H1 (cell line): ENCODE results near the gene INPP4A. TPM values are rescaled to one million over a fixed set of nuclear protein-coding genes. Genes with fewer than 3 reads are reported as not detected.
A peak's percentile ranks its signal among the peaks of the same experiment; 100 is the strongest.

ENCODE experiments used
- CTCF ChIA-PET: fragments of 300-600 bp; sonication (Branson Sonifier 250); formaldehyde crosslinking; loops from one replicate; lab custom pipeline; 2021; ENCODE audit not compliant: partially characterized antibody; lab: Charles Lee
- POLR2A ChIA-PET: fragments of 300-600 bp; sonication (Branson Sonifier 250); formaldehyde crosslinking; loops from one replicate; lab custom pipeline; 2021; ENCODE audit warnings: inconsistent platforms; ENCODE audit not compliant: partially characterized antibody; lab: Charles Lee
- DNase-seq, 2 experiments: peaks; one replicate each; pipeline versions ENCODE4 v3.0.0 to v3.0.0-alpha.2; 2010 to 2022; ENCODE audit warnings: low spot score in 2 of 2, low read depth in 1 of 2, mixed read lengths in 1 of 2
- FAIRE-seq: peaks from 2 replicates; lab custom pipeline; 2011; peaks lifted over from hg19 to GRCh38; lab: Jason Lieb, UNC
- H2AFZ ChIP-seq: 2 replicates; pipeline ENCODE4 v1.8.1; 2012; ENCODE audit warnings: low read length, inconsistent platforms
- H2AK5ac ChIP-seq: 2 replicates; pipeline ENCODE4 v1.6.1; 2013; ENCODE audit warnings: low read depth, low read length
- H2BK120ac ChIP-seq: replicated peaks from 2 replicates; pipeline ENCODE3; 2013; ENCODE audit warnings: low read depth, low read length, inconsistent platforms
- H2BK12ac ChIP-seq: 2 replicates; pipeline ENCODE4 v1.6.1; 2013; ENCODE audit warnings: low read depth, low read length
- H2BK15ac ChIP-seq: 2 replicates; pipeline ENCODE4 v1.6.1; 2013; ENCODE audit warnings: low read length
- H2BK20ac ChIP-seq: 2 replicates; pipeline ENCODE4 v1.6.1; 2013; ENCODE audit warnings: low read length
- H2BK5ac ChIP-seq: 2 replicates; pipeline ENCODE4 v1.6.1; 2013; ENCODE audit warnings: low read depth, low read length
- H3K14ac ChIP-seq: 2 replicates; pipeline ENCODE4 v1.6.1; 2013; ENCODE audit warnings: inconsistent platforms; ENCODE audit not compliant: insufficient read length
- H3K18ac ChIP-seq: 2 replicates; pipeline ENCODE4 v1.6.1; 2013; ENCODE audit warnings: low read length; ENCODE audit errors: extremely low read depth
- H3K23ac ChIP-seq: 2 replicates; pipeline ENCODE4 v1.6.1; 2013; ENCODE audit warnings: inconsistent platforms; ENCODE audit not compliant: insufficient read length
- H3K23me2 ChIP-seq: 2 replicates; pipeline ENCODE4 v1.6.1; 2013; ENCODE audit warnings: low read depth, low read length
- H3K27ac ChIP-seq: 2 replicates; pipeline ENCODE4 v1.6.1; 2011; ENCODE audit warnings: low read depth, low read length, inconsistent platforms
- H3K27me3 ChIP-seq, 4 experiments: replicated peaks in 1 of 4; 1 replicate in 1 of 4; 2 replicates in 3 of 4; pipeline versions ENCODE4 v1.6.1 to v1.8.1; 2011 to 2013; ENCODE audit warnings: low read length in 3 of 4, mild to moderate bottlenecking in 3 of 4, inconsistent platforms in 2 of 4, mixed read lengths in 2 of 4, moderate library complexity in 1 of 4; ENCODE audit not compliant: control insufficient read depth in 3 of 4, insufficient read depth in 3 of 4; ENCODE audit errors: extremely low read depth in 1 of 4
- H3K36me3 ChIP-seq, 4 experiments: 2 replicates each; pipeline versions ENCODE4 v1.6.1 to v1.8.1; 2011 to 2013; ENCODE audit warnings: mild to moderate bottlenecking in 4 of 4, low read length in 3 of 4, moderate library complexity in 2 of 4, control low read depth in 1 of 4, inconsistent platforms in 1 of 4; ENCODE audit not compliant: insufficient read depth in 4 of 4, control insufficient read depth in 2 of 4
- H3K4ac ChIP-seq: replicated peaks from 2 replicates; pipeline ENCODE3; 2013; ENCODE audit warnings: low read length, low read depth, mixed read lengths, inconsistent platforms; ENCODE audit not compliant: insufficient read length
- H3K4me1 ChIP-seq, 4 experiments: replicated peaks in 1 of 4; 1 replicate in 1 of 4; 2 replicates in 3 of 4; pipeline versions ENCODE4 v1.6.1 to v1.8.1; 2011 to 2013; ENCODE audit warnings: low read length in 3 of 4, inconsistent platforms in 2 of 4, mixed read lengths in 1 of 4; ENCODE audit not compliant: insufficient read depth in 4 of 4, control insufficient read depth in 3 of 4
- H3K4me2 ChIP-seq, 2 experiments: 2 replicates each; pipeline versions ENCODE4 v1.6.1 to v1.8.1; 2011 to 2013; ENCODE audit warnings: low read depth in 2 of 2, low read length in 2 of 2, control low read depth in 1 of 2, inconsistent platforms in 1 of 2, mild to moderate bottlenecking in 1 of 2; ENCODE audit not compliant: insufficient read depth in 1 of 2
- H3K4me3 ChIP-seq, 4 experiments: fragments of 200-600, 300-600 bp in 1 of 4; sonication (generic), shearing (Covaris generic), sonication (Bioruptor Twin) in 1 of 4; 2 replicates each; pipeline versions ENCODE4 v1.5.1 to v1.8.1; 2011 to 2016; ENCODE audit warnings: low read length in 4 of 4, low read depth in 3 of 4, control low read depth in 2 of 4, inconsistent platforms in 2 of 4, mild to moderate bottlenecking in 2 of 4, mixed read lengths in 1 of 4, moderate library complexity in 1 of 4; ENCODE audit not compliant: insufficient read depth in 2 of 4; ENCODE audit errors: extremely low read depth in 1 of 4
- H3K56ac ChIP-seq: replicated peaks from 2 replicates; pipeline ENCODE3; 2013; ENCODE audit warnings: low read depth, mild to moderate bottlenecking, mixed read lengths, low read length, inconsistent platforms; ENCODE audit not compliant: insufficient read length
- H3K79me1 ChIP-seq: 2 replicates; pipeline ENCODE4 v1.6.1; 2013; ENCODE audit warnings: low read depth, low read length, control low read depth
- H3K79me2 ChIP-seq, 2 experiments: 2 replicates each; pipeline versions ENCODE4 v1.6.1 to v1.8.1; 2012 to 2013; ENCODE audit warnings: low read length in 2 of 2, mild to moderate bottlenecking in 2 of 2, inconsistent platforms in 1 of 2; ENCODE audit not compliant: insufficient read depth in 2 of 2, control insufficient read depth in 1 of 2
- H3K9ac ChIP-seq, 4 experiments: replicated peaks in 1 of 4; 1 replicate in 1 of 4; 2 replicates in 3 of 4; pipeline versions ENCODE4 v1.6.1 to v1.8.1; 2011 to 2013; ENCODE audit warnings: low read depth in 3 of 4, low read length in 3 of 4, control low read depth in 2 of 4, mild to moderate bottlenecking in 2 of 4, moderate library complexity in 2 of 4, inconsistent platforms in 1 of 4; ENCODE audit errors: extremely low read depth in 1 of 4
- H3K9me3 ChIP-seq, 2 experiments: 2 replicates each; pipeline versions ENCODE4 v1.6.1 to v1.8.1; 2012 to 2013; ENCODE audit warnings: mild to moderate bottlenecking in 2 of 2, moderate library complexity in 2 of 2, control low read depth in 1 of 2, inconsistent platforms in 1 of 2, low read depth in 1 of 2, low read length in 1 of 2, mixed read lengths in 1 of 2; ENCODE audit not compliant: insufficient read depth in 2 of 2
- H4K20me1 ChIP-seq, 2 experiments: replicated peaks in 1 of 2; 2 replicates each; pipeline versions ENCODE3 to v1.8.1; 2011 to 2013; ENCODE audit warnings: inconsistent platforms in 2 of 2, low read length in 2 of 2, mild to moderate bottlenecking in 1 of 2; ENCODE audit not compliant: insufficient read depth in 2 of 2, control insufficient read depth in 1 of 2
- H4K5ac ChIP-seq: 2 replicates; pipeline ENCODE4 v1.6.1; 2013; ENCODE audit warnings: low read length, low read depth, mixed read lengths, inconsistent platforms; ENCODE audit not compliant: insufficient read length
- H4K8ac ChIP-seq: 2 replicates; pipeline ENCODE4 v1.8.0; 2013; ENCODE audit warnings: mild to moderate bottlenecking, moderate library complexity, low read length, inconsistent platforms; ENCODE audit not compliant: insufficient read depth; ENCODE audit errors: extremely low read depth
- H4K91ac ChIP-seq: replicated peaks from 2 replicates; pipeline ENCODE3; 2013; ENCODE audit warnings: low read length, mixed read lengths, inconsistent platforms; ENCODE audit not compliant: insufficient read length
- ASH2L ChIP-seq: fragments of 200-600, 300-600 bp; sonication (generic); IDR thresholded peaks from one replicate; pipeline ENCODE4 v1.7.1; 2017; ENCODE audit warnings: low read length
- BACH1 ChIP-seq: IDR thresholded peaks from 2 replicates; pipeline ENCODE4 v1.6.1; 2012; ENCODE audit warnings: low read length, improper control_type of control experiment
- SIN3A ChIP-seq, 2 experiments: IDR thresholded peaks in 1 of 2; conservative IDR thresholded peaks in 1 of 2; 2 replicates each; pipeline ENCODE4 v1.6.1; 2011 to 2012; ENCODE audit warnings: low read length in 2 of 2, improper control_type of control experiment in 1 of 2, low read depth in 1 of 2, mild to moderate bottlenecking in 1 of 2
- TAF7 ChIP-seq: optimal IDR thresholded peaks from 2 replicates; pipeline ENCODE3; 2011; ENCODE audit warnings: low read depth, mild to moderate bottlenecking, inconsistent platforms, low read length, moderate library complexity, borderline replicate concordance
- TCF12 ChIP-seq: IDR thresholded peaks from 2 replicates; pipeline ENCODE4 v1.6.1; 2011; ENCODE audit warnings: low read depth, mild to moderate bottlenecking, low read length
- WGBS, 2 experiments: shearing (Covaris generic) in 1 of 2; methylation state at CpG; one replicate each; pipeline versions ENCODE4 v1.1.6 to v1.1.7; 2013 to 2015; ENCODE audit warnings: low lambda C conversion rate in 2 of 2, mixed read lengths in 2 of 2, inconsistent platforms in 1 of 2, low coverage in 1 of 2, missing lambda C conversion rate in 1 of 2; ENCODE audit not compliant: insufficient replicate concordance in 2 of 2, insufficient coverage in 1 of 2, insufficient read length in 1 of 2; ENCODE audit errors: extremely low coverage in 1 of 2, missing lambda C conversion rate in 1 of 2; 5-methylcytosine and 5-hydroxymethylcytosine counted together
- polyA plus RNA-seq, 7 experiments: library from polyadenylated mRNA; depleted of rRNA in 3 of 7; stranded (reverse) in 5 of 7; unstranded in 2 of 7; fragments of >200 nt in 5 of 7; fragments of 200-250 nt in 2 of 7; gene quantifications; 1 replicate in 5 of 7; 2 replicates in 1 of 7; 4 replicates in 1 of 7; pipeline versions ENCODE4 v1.2.1 to v1.2.3, GENCODE V29; 2011 to 2013; ENCODE audit warnings: missing spikeins in 2 of 7, mixed read lengths in 2 of 7
- total RNA-seq: library from RNA; stranded (reverse); fragmentation: NEBNext Ultra II Directional; extraction: Animal tissue kit (Norgen Biotek cat#: 25700); gene quantifications from 2 replicates; pipeline ENCODE4 v1.2.1, GENCODE V29; 2021

INPP4A gene
- total and polyA plus RNA-seq, 2 of the 8 experiments (the other 6 are each of a cell fraction or from before 2014, with no cell fraction given): 25.6 to 34.3 TPM

GRCh38 chr2:98454073-98454472 lies 9.4 kb downstream of the INPP4A start:
- POLR2A ChIA-PET: interaction anchor here (1.0 to 1.3 kb wide), 2 partner anchors 9 to 11 kb away, joined by 3 to 4 read pairs; partner anchors contain the start of gene INPP4A
- peaks cover 0 to 4% (median 0%) of the 10 kb centered on the region in 4 experiments; a peak in 1 of 8 replicates for H3K36me3 ChIP-seq
- no peaks in the 10 kb centered on the region for H3K9me3 ChIP-seq
- no peak for FAIRE-seq
- 0 out of 8 replicates have a peak overlapping the region, but pooled peaks of 3 of the 4 experiments have one; percentile 7 to 30 (median 9) for H3K4me3 ChIP-seq
- peaks cover 4 to 22% of the 10 kb centered on the region in 2 experiments for H4K20me1 ChIP-seq
- peak overlapping the region; percentile 59 for H3K4ac ChIP-seq
- H4K91ac ChIP-seq: peak overlapping the region; percentile 58
- no peak overlapping the region for H2BK12ac ChIP-seq
- CTCF ChIA-PET: interaction anchor here (1.3 to 1.9 kb wide), 2 partner anchors 8 to 131 kb away, joined by 4 to 6 read pairs; no protein-coding TSS in a partner anchor
- H3K27me3 ChIP-seq: no peaks in the 10 kb centered on the region
- H2BK15ac ChIP-seq: no peak overlapping the region; the same call in 1 of the 2 replicates
- no peak overlapping the region for H2AK5ac ChIP-seq
- H3K14ac ChIP-seq: no peak overlapping the region
- peaks cover 14 to 45% (median 26%) of the 10 kb centered on the region in 4 experiments for H3K4me1 ChIP-seq
- peak overlapping the region; percentile 8; the same call in 1 of the 2 replicates for H3K27ac ChIP-seq
- no peaks in the 10 kb centered on the region for H3K23me2 ChIP-seq
- H4K8ac ChIP-seq: no peak overlapping the region
- 25% methylated on average over 2 of the region's 2 CpGs; no CpG with 5 or more reads in 1 of the 2 experiments for WGBS, 2 experiments
- 0 out of 2 replicates have a peak overlapping the region, but pooled peaks have one; percentile 45 for H2BK5ac ChIP-seq
- H3K4me2 ChIP-seq: peak overlapping the region; percentile 44 to 69
- H3K23ac ChIP-seq: no peak overlapping the region
- H3K79me1 ChIP-seq: peaks cover 27% of the 10 kb centered on the region
- TF ChIP-seq SIN3A (conservative IDR thresholded peaks at IDR 0.05 in 1 of 2, IDR thresholded peaks at IDR 0.05 in 1 of 2; ENCODE audit: low read depth in 1 of 2, low read length in 2 of 2) (no peak; a peak in 1 of 4 replicates), TAF7 (no peak), ASH2L (peak; percentile 16), TCF12 (0 out of 2 replicates have a peak, but pooled peaks have one; percentile 66), BACH1 (0 out of 2 replicates have a peak, but pooled peaks have one; percentile 30)
- no peak overlapping the region; the same call in 1 of the 2 replicates for H3K18ac ChIP-seq
- DNase-seq: no peak
- no peak overlapping the region for H2AFZ ChIP-seq
- H3K79me2 ChIP-seq: peaks cover 12 to 95% of the 10 kb centered on the region in 2 experiments
- H4K5ac ChIP-seq: no peak overlapping the region
- peak overlapping the region in 1 of 4 experiments; percentile 40; a peak in 1 of 7 replicates for H3K9ac ChIP-seq
- peak overlapping the region; percentile 80 for H3K56ac ChIP-seq
- H2BK20ac ChIP-seq: no peak overlapping the region
- no peak overlapping the region for H2BK120ac ChIP-seq
